Right lung (tissue), 5 donors: ENCODE results near the gene FICD. TPM values are rescaled to one million over a fixed set of nuclear protein-coding genes. Genes with fewer than 3 reads are reported as not detected.

Experiments used
- DNase-seq, 2 donors: peaks; one replicate each; pipeline ENCODE4 v3.0.0-alpha.2; 2013
- polyA plus RNA-seq, 5 donors: library from polyadenylated mRNA; unstranded; fragments of 120-200 nt; gene quantifications; one replicate each; pipeline versions ENCODE4 v1.2.1 to v1.2.3, GENCODE V29; 2013; ENCODE audit warnings: inconsistent platforms in 1 of 5, low replicate concordance in 1 of 5; ENCODE audit not compliant: insufficient read length in 5 of 5, insufficient read depth in 1 of 5

The FICD gene
- polyA plus RNA-seq, 5 donors = 2.3 to 3.1 (median 2.8) TPM

DNA sequence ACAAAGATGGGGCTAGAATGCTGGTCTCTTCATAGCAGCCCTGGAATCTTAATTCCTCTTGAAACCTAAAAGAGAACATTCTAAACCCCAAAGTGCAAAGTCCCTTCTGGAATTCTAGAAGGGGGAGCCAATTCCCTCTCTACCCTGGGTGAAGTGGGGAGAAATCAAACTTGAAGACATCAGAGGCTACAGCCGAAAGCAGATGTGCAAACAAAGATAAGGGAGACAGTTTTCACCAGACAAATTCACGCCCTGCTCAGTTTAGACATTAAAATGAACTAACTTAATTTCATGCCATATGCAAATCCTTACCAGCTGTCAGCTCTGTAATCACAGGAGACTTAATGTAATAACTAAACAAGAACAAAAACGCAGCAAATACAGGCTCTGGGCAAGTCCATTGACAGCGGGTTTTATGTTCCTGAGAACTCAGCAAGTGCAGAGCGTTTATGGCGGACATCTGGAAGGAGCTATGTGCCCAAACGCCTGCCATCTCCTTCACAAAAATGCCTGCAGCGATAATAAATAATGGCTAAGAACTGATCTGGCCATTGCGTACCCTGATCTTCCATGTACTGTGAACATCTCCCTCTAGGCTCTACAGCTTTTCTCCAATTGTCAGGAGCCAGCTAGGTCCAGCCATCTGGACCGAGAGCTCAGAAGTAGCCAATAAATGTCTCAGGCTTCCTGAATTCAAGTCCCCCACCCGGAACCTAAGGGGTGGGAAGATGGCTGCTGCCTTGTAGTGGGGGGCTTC, 19.1 kb upstream of the FICD start:
- DNase-seq = no peak

DNA sequence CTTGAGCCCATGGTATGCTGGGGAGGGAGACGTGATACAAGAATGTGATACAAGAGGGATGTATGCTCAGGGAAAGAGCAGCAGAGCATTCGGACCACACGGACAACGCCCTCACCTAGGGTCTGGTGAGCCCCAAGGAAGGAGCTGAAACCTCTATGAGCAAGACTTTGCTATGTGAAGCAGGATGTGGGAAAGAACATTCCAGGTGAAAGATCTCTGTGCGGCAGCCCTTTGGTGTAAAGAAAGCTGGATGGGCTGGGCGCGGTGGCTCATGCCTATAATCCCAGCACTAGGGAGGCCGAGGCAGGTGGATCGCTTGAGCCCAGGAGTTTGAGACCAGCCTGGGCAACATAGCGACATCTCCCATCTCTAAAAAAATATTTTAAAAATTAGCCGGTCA, 16.9 kb upstream of the FICD start:
- no peak for DNase-seq

DNA sequence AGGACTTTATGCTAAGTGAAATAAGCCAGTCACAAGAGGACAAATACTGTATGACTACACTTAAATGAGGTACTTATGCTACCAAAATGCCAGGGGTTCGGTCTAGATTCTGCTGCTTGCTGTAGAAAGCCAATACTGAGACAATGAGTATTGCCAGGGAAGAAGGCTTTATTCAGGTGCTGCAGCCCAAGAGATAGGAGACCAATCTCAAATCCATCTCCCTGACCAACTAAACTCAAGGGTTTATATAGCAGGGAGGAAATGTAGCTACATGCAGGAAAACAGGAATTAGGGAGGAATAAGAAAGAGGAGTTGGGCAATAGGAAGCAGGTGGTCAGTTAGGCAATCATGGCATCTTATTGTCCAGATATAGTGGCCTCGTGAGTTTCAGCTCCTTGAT, 12.2 kb upstream of the FICD start:
- DNase-seq = no peak

DNA sequence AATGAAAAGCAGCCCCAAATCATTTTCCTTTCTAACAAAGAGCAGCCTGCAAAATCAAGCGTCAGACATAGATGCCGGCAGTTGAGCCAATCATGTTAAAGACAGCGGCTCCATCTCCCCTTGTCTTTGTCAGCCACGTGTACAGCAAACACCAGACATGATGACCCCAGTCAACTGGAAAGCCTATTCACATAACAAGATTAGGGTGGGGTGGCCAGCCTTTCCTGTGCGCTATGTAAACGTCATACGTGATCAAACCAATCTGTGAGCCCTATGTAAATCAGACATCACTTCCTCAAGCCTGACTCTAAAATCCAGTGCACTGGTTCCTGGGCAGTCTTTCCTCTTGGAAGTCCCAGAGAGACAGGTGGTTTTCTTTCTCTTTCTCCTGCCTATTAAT, 9.9 kb upstream of the FICD start:
- DNase-seq = no peak

DNA sequence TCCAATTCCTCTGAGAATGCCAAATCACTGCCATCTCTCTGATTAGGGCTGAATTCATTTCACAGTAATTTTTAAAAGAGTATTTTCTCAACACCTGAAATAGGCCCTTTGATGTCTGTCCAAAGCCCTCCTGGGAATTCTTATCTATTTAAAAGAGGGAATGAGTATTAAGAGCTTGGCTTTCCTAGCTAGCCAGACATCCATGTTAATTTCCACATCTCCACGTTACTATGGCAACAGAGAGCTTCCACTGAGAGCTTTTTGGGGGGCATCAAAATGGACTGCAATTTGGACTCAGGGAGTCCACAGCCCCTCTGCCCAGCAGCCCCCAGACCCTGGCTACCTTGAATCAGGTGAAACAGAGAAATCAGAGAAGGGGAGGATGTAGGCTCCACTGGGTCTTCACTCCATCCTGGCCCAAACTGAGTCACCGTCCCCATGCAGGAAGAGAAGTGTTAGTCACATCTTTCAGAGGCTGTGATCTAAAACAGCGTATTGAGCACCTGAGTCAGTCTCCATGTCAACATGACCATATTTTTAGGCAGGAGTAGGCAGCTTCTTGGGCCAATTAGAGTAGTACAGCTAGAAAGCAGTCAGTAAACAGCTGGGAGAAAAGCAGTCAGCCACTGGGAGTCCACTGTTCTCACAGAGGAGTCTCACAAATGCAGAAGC, 7.0 kb upstream of the FICD start:
- DNase-seq = no peak

DNA sequence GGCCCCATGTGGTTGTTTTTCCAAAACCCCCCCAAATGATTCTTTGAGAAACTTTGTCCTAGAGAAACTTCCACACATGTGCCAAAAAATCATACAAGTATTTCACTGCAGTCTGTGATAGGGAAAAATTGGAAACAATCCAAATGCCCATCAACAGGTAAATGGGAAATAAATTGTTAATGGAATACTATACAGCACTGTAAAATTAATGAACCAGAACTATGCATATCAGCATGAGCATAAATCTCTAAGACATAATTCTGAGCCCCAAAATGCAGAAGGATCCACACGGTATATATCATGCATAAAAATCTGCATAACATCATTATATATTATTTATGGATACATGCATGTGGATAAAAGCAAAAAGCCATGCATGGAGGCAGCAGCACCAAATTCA, 5.3 kb upstream of the FICD start:
- DNase-seq = no peak

DNA sequence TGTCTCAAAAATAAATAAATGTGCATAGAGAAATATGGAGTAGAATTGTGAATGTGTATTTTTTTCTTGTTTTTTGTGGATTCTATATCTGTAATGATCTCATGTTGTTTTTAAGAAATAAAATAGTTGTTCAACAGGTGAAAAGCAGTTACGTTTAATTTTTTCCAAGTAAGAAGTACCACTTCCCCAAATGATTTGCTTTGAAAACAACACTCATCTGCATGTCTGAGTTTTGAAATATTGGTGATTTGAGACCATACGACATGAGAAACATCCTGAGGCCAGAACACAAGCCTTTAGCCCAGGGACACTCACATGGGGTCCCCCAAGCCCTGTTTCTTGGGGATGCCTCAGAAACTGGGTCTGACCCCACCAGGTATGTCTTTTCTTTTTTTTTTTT, 4.2 kb upstream of the FICD start:
- DNase-seq = no peak

DNA sequence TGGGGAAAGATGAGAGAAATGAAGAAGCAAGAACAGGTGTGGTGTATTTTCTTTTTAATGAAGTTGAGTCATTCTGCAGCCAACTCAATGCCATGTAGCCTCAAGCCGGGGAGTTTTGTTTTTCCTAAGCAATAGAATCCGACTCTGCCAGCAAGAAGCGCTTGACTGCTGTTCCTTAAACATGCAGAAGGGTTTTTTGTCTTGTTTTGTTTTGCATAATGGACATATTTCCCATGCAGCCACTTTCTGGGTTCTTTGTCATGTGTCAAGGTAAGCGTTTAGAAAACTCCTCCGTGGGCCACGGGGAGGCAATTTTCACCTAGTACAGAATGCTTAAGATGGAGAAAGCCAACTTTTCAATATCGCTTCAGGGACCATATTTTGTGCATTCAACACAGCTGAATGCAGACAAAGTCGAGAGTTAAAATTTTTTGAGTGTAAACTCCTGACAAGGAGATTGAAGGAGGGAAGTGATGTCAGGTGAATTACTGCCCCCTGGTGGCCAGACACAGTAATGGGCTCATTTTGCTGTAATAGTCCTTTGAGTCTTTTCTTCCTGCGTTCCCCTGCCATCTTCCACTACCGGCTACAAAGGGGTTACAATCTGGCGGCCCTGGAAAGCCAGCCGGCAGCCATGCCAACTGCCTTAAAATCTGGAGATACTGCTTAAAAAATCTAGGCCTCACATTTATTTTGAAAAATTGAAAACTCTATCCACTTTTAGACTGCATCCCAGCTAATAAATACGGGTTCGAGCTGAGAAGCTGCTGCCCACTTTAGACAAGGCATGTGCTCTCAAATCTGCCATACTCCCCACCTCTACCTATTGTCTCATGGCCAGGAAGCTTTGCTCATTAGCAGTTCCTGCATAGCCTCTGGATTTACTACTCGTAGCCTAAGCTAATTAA, 3.2 kb upstream of the FICD start:
- peak; percentile 51 to 58 for DNase-seq

DNA sequence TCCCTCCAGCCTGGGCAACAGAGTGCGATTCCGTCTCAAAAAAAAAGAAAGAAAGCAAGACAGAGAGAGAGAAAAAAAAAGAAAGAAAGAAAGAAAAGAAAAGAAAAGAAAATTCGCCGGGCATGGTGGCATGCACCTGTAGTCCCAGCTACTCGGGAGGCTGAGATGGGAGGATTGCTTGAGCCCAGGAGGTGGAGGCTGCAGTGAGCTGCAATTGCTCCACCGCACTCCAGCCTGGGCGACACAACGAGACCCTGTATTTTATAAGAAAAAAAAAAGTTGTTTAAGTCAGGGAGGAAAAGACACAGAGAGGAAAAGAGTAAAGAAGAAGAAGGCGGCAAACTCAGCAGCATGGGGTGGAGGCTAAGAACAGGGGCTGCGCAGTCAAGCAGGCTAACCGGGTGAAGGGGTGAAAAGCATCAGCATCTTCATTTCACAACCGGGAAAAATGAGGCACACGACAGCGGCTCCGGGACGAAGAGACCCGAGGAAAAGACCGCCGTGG, 557 bp upstream of the FICD start:
- no peak for DNase-seq

DNA sequence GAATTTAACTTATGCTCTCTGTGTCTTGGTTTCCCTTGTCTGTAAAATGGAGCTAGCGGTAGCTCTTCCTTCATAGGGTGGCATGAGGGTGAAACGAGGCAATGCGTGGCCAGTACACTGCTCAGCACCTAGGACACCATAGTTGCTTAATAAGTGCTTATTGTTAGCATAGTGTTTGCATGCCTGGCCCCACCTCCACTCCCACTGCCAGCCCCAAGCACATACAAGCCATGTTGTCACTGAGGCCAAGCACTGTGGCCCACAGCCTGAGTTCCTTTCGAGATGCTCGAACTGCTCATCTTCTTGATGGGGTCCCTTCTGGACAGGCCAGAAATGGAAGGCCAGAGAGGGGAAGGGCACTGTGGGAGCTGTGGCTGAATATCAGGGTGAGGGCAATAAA, 839 bp downstream of the FICD start:
- DNase-seq = no peak

DNA sequence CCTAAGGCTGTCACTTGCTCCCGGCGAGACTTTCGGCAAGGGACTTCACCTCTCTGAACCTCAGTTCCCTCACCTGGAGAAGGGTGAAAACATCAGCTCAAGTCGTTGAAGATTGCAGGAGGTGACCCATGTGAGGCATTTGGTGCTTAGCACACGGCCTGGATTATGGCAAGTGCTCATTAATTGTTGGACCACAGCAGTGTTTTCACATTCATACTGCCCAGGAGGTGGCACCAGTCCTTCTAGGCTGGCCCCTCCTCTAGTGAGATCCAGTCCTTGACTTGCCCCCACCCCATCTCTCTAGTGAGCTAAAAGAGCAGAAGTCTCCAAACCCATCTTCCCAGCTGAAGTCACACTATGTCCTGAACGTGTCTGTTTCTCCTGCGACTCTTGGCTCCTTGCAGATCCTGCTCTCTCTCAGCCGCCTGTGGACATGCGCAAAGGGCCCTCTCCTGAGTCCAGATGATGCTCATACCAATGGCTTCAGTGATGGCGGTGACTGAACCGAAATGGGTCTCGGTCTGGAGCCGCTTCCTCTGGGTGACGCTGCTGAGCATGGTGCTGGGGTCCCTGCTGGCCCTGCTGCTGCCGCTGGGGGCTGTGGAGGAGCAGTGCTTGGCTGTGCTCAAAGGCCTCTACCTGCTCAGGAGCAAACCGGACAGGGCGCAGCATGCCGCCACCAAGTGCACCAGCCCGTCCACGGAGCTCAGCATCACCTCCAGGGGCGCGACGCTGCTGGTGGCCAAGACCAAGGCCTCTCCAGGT, 1.6 kb downstream of the FICD start:
- no peak for DNase-seq

DNA sequence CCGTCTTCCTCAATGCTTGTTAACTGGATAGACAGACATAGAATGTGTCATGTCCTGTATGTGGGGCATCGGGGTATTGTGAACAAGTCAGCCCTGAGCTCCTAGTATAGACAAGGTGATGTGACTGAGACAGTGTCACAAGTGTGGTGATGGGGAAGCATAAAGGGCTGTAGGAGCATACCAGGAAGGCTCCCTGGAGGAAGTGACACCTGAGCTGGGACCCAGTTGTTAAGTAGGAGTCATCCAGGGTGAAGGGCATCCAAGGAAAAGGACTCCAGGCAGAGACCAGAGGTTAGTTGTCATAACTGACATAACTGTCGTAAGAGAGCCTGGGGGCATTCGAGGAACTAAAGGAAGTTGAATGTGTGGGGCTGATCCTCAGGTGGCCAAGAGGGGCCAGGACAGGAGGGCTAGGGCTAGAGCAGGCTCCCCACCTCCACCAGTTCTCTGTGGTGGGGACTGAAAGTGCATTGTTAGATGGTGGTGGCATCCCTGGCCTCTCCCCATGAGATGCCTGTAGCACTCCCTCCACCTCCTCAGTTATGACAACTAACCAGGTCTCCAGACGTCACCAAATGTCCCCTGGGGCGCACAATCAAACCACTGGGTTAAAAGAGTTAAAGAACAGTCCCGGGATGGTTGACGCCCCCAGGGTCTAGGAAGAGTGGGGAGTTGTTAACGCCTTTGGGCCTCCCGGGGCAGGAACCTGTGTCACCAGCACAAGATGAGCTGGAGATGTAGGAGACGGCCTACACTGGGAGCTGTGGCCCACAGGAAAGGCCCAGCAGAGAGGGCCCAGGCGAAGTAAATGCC, 2.4 kb downstream of the FICD start:
- no peak for DNase-seq

DNA sequence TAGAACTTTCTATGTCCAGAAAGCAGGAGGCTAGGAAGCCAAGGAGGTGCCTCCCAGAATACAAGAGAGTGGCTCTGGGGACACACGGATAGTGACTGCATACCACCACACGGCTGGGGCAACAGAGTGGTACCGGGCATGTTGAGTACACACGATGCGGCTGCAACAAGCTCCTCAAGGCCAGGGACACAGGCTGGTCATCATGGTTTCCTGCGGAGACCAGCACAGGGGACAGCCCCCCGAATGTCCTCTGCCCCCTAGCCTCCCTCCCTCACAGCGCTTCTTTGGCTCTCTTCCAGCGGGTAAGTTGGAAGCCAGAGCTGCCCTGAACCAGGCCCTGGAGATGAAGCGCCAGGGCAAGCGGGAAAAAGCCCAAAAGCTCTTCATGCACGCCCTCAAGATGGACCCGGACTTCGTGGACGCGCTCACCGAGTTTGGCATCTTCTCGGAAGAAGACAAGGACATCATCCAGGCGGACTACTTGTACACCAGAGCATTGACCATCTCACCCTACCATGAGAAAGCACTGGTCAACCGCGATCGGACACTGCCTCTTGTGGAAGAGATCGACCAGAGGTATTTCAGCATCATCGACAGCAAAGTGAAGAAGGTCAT, 3.1 kb downstream of the FICD start:
- no peak for DNase-seq

DNA sequence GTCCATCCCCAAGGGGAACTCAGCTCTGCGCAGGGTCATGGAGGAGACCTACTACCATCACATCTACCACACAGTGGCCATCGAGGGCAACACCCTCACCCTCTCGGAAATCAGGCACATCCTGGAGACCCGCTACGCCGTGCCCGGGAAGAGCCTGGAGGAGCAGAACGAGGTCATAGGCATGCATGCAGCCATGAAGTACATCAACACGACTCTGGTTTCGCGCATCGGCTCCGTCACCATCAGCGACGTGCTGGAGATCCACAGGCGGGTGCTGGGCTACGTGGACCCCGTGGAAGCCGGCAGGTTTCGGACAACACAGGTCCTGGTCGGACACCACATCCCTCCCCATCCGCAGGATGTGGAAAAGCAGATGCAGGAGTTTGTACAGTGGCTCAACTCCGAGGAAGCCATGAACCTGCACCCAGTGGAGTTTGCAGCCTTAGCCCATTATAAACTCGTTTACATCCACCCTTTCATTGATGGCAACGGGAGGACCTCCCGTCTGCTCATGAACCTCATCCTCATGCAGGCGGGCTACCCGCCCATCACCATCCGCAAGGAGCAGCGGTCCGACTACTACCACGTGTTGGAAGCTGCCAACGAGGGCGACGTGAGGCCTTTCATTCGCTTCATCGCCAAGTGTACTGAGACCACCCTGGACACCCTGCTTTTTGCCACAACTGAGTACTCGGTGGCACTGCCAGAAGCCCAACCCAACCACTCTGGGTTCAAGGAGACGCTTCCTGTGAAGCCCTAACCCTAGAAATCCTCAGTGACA, 3.8 kb downstream of the FICD start:
- no peak for DNase-seq

DNA sequence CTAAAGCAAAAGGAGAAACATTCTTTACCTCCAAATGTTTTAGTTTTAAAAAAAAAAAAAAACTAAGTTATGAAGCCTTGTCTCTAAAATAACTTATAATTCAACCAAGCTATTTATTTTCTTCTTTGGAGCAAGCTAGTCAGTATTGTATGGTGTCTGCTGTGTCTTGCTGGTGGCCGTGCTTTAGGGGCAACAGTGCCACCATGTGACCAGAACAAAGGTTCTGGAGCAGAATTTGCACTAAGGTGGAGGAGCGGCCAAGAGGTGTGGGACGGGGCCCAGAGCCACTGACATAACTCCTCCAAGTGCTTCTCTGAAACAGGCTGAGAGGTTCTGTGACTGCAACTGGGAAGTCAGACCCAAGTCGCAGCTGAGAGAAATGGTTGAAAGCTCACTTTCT, 4.5 kb downstream of the FICD start:
- DNase-seq = no peak

DNA sequence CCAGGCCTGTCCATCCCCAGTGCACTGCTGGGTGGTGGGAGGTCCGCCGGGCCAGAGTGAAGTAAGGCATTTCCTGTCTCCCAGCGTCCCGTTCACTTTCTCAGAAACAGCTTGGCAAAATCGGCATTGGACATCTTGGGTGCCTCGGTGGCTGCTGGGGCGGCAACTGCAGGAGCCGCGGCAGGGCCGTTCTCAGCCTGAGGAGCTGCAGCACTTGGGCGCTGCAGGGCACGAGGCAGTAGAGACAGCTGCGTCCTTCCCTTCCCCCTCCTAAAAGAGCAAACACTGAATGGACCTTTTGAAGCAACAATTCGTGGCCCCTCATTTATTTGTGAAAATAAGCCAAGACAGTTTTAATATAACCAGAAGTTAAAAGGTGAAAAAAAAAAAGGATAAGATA, 8.3 kb downstream of the FICD start:
- no peak for DNase-seq

DNA sequence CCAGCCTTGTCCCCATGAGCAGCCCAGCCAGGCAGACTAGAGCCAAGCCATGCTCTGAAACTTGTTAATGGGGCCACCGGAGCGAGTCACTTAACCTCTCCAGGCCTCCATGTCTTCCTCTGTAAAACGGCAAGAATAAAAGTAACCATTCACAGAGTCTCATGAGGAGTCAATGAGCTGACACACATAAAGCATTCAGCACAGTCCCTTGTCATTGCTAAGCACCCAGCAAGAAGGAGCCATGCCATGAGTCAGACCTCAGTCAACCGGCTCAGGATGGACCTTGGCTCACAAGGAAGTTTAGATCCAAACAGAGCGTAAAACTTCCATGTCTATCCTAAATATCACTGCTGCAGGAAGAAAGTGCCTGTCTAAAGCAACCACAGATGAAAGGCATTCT, 10.6 kb downstream of the FICD start:
- DNase-seq = no peak

DNA sequence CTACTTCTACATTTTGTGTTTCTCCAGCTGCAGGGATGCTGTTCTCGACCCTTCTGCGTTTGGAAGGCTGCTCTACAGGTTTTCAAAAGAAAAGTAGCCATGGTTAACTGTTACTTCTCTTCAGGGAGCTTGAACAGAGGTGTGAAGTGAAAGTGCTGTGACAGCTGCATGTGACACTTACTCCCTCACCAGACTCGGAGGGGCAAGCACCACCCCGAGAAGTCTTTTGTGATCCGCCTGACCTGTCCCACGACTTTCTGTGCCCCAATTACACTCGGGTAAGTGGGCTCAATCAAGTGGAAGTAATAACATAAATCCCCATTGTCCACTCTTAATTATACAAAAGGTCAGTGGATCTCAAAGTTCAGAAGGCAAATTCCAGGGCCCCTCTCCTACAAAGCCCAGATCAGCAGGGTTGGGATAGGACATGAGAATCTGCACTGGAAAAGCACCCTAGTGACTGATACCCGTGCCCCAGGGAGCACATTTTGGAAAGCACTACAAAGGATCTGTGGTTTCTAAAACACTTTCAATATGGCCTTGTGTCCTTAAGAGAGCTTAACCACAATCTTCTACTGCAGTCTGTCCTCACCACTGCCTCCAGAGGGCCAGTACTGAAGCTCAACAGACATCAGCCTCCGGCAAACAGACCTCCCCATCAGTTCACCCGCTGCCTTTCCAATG, 11.5 kb downstream of the FICD start:
- DNase-seq = no peak

DNA sequence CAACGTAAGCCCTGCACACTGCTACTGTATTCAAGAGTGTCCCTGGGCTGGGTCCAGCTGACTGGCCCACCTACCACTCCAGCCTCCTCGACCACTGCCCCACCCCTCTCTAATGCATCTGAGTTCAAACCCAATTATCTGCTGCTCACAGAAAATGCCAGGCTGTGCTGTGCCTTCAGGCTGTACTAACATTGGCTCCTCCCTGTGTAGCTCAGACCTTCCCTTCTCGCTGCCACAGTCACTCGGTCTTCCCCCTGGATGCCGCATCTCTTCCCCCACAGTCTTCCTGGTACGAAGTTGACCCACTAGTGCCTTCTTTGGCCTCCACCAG, 12.1 kb downstream of the FICD start:
- DNase-seq = no peak
